CD4-positive, CD25-positive, alpha-beta regulatory T cell (primary cell): ENCODE results near the gene CUL4A. TPM values are rescaled to one million over a fixed set of nuclear protein-coding genes. Genes with fewer than 3 reads are reported as not detected.

Experiments used
- ATAC-seq, 2 donors: fragments of 150-1000 bp; cut with Tn5 transposase; one replicate each; pipeline ENCODE4 v1.10.0; 2021; ENCODE audit warnings: low read depth in 2 of 2, moderate number of reproducible peaks in 2 of 2, moderate library complexity in 1 of 2
- DNase-seq, 3 donors: peaks; one replicate each; pipeline versions ENCODE4 v3.0.0 to v3.0.0-alpha.2; 2012 to 2022; ENCODE audit warnings: mixed read lengths in 1 of 3
- H3K27ac ChIP-seq: one replicate; pipeline ENCODE4 v1.7.0; 2013; ENCODE audit warnings: mild to moderate bottlenecking, low read length; ENCODE audit not compliant: insufficient read depth, poor library complexity, severe bottlenecking
- H3K27me3 ChIP-seq: one replicate; pipeline ENCODE4 v1.7.0; 2013; ENCODE audit warnings: low read length; ENCODE audit not compliant: control insufficient read depth, insufficient read depth
- H3K36me3 ChIP-seq: one replicate; pipeline ENCODE4 v1.7.0; 2013; ENCODE audit warnings: mild to moderate bottlenecking, low read length, moderate library complexity; ENCODE audit not compliant: control insufficient read depth, insufficient read depth
- H3K4me1 ChIP-seq: 2 replicates; pipeline ENCODE4 v1.7.0; 2013; ENCODE audit warnings: mild to moderate bottlenecking, low read length; ENCODE audit not compliant: insufficient read depth, control insufficient read depth, poor library complexity, severe bottlenecking
- H3K4me3 ChIP-seq: one replicate; pipeline ENCODE4 v1.7.0; 2013; ENCODE audit warnings: low read depth, mild to moderate bottlenecking, low read length, moderate library complexity
- H3K9me3 ChIP-seq, 2 experiments: 1 replicate in 1 of 2; 2 replicates in 1 of 2; pipeline ENCODE4 v1.7.0; 2013; ENCODE audit warnings: low read length in 2 of 2, mild to moderate bottlenecking in 1 of 2, moderate library complexity in 1 of 2; ENCODE audit not compliant: control insufficient read depth in 2 of 2
- H3K27ac Mint-ChIP-seq, 3 donors: one replicate each; pipeline ENCODE4 v1.8.0; 2020 to 2022; ENCODE audit warnings: mild to moderate bottlenecking in 3 of 3, mixed read lengths in 3 of 3, moderate library complexity in 2 of 3
- H3K27me3 Mint-ChIP-seq: one replicate; pipeline ENCODE4 v1.8.0; 2022; ENCODE audit warnings: mild to moderate bottlenecking, mixed read lengths
- H3K36me3 Mint-ChIP-seq: one replicate; pipeline ENCODE4 v1.8.0; 2020; ENCODE audit warnings: mixed read lengths
- H3K4me1 Mint-ChIP-seq, 4 donors: one replicate each; pipeline ENCODE4 v1.8.0; 2020 to 2022; ENCODE audit warnings: mixed read lengths in 4 of 4, mild to moderate bottlenecking in 1 of 4
- H3K4me3 Mint-ChIP-seq, 4 donors: one replicate each; pipeline ENCODE4 v1.8.0; 2020 to 2022; ENCODE audit warnings: mild to moderate bottlenecking in 4 of 4, mixed read lengths in 4 of 4, moderate library complexity in 3 of 4
- H3K9me3 Mint-ChIP-seq, 7 donors: one replicate each; pipeline ENCODE4 v1.8.0; 2020 to 2022; ENCODE audit warnings: mixed read lengths in 7 of 7, mild to moderate bottlenecking in 3 of 7, moderate library complexity in 2 of 7
- polyA plus RNA-seq, 4 donors: library from polyadenylated mRNA; unstranded; fragments of 300-500 nt; fragmentation: Illumina TruSeq; gene quantifications; one replicate each; pipeline ENCODE4 v1.2.3, GENCODE V29; 2021
- total RNA-seq: library from RNA; stranded (reverse); gene quantifications from one replicate; pipeline ENCODE4 v1.2.3, GENCODE V29; 2022

CUL4A gene
- total and polyA plus RNA-seq, 5 donors from 2014 or later, result 46.5 to 76.4 (median 53.1) TPM

DNA sequence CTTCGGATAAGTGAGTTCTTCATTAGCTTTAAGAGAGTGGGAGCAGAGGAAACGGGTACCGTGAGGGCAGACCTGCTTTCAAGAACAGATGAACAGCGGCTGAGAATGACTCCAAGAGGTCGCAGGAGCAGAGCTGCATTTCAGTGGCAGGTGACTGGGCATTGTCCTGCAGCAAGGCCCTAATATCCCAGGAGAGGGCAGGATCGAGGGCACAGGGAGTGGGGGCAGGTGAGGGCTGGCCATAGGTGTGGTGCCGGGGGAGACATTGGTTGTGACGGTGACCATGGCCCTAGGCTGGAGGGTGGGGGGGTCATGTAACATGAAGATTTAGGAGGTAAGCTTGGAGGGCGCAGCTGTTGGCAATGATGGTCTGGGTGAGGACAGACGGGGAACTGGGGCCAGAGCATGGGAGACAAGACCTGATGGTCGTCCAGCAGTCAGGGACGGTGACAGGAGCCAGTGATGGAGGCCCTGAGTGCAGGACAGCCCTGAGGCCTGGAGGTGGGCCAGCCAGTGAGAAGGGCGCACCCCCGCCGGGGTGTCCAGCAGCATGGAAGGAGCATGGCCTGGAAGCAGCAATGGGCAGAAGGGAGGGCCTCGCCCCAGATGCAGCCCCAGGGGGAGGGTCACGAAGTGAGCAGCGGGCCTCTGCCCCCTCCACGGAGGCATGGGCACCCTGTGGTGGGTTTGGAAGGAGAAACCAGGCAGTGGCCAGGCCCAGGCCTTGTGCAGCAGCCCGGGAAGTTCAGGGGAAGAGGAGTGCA lies 58.4 kb downstream of the CUL4A start:
- no peak overlapping the region for H3K27ac ChIP-seq
- ATAC-seq (no peak), DNase-seq (no peak)
- H3K4me1 Mint-ChIP-seq, result peaks cover 0 to 4% (median 0%) of the 10 kb centered on the region in 4 donors
- no peak overlapping the region for H3K4me3 Mint-ChIP-seq
- H3K4me1 ChIP-seq, result no peaks in the 10 kb centered on the region
- no peaks in the 10 kb centered on the region for H3K9me3 Mint-ChIP-seq
- no peaks in the 10 kb centered on the region for H3K27me3 ChIP-seq
- no peaks in the 10 kb centered on the region for H3K27me3 Mint-ChIP-seq
- peaks cover 12% of the 10 kb centered on the region for H3K36me3 Mint-ChIP-seq
- H3K27ac Mint-ChIP-seq, result peak overlapping the region in 1 of 3 donors; percentile 76
- no peaks in the 10 kb centered on the region for H3K9me3 ChIP-seq
- no peak overlapping the region for H3K4me3 ChIP-seq
- peaks cover 21% of the 10 kb centered on the region for H3K36me3 ChIP-seq

GRCh38 chr13:113272031-113272430 lies 62.6 kb downstream of the CUL4A start:
- peaks cover 0 to 7% (median 0%) of the 10 kb centered on the region in 4 donors for H3K4me1 Mint-ChIP-seq
- H3K27me3 ChIP-seq, result no peaks in the 10 kb centered on the region
- H3K4me3 Mint-ChIP-seq, result no peak overlapping the region
- no peaks in the 10 kb centered on the region for H3K9me3 Mint-ChIP-seq
- H3K4me1 ChIP-seq, result no peaks in the 10 kb centered on the region
- H3K27me3 Mint-ChIP-seq, result peaks cover 5% of the 10 kb centered on the region
- ATAC-seq, result no peak
- H3K36me3 Mint-ChIP-seq, result peaks cover 13% of the 10 kb centered on the region
- H3K4me3 ChIP-seq, result no peak overlapping the region
- no peak for DNase-seq
- no peaks in the 10 kb centered on the region for H3K9me3 ChIP-seq
- H3K27ac Mint-ChIP-seq, result peak overlapping the region in 1 of 3 donors; percentile 70
- no peaks in the 10 kb centered on the region for H3K36me3 ChIP-seq
- no peak overlapping the region for H3K27ac ChIP-seq

- DNase-seq, result no peak
- no peak overlapping the region for H3K27ac ChIP-seq
- Mint-ChIP-seq H3K36me3 (peaks cover 10% of the 10 kb centered on the region), H3K27me3 (peaks cover 5% of the 10 kb centered on the region), H3K9me3 (no peaks in the 10 kb centered on the region), H3K4me1 (peaks cover 0 to 7% (median 0%) of the 10 kb centered on the region in 4 donors), H3K27ac (no peak overlapping the region), H3K4me3 (no peak overlapping the region)
- no peak for ATAC-seq
- no peaks in the 10 kb centered on the region for H3K27me3 ChIP-seq
- no peaks in the 10 kb centered on the region for H3K36me3 ChIP-seq
- no peak overlapping the region for H3K4me3 ChIP-seq
- no peaks in the 10 kb centered on the region for H3K4me1 ChIP-seq
- no peaks in the 10 kb centered on the region for H3K9me3 ChIP-seq
These were observed 63.3 kb downstream of the CUL4A start for GRCh38 chr13:113272701-113273181.

GRCh38 chr13:113273321-113273720 lies 63.9 kb downstream of the CUL4A start:
- H3K36me3 ChIP-seq, result no peaks in the 10 kb centered on the region

DNA sequence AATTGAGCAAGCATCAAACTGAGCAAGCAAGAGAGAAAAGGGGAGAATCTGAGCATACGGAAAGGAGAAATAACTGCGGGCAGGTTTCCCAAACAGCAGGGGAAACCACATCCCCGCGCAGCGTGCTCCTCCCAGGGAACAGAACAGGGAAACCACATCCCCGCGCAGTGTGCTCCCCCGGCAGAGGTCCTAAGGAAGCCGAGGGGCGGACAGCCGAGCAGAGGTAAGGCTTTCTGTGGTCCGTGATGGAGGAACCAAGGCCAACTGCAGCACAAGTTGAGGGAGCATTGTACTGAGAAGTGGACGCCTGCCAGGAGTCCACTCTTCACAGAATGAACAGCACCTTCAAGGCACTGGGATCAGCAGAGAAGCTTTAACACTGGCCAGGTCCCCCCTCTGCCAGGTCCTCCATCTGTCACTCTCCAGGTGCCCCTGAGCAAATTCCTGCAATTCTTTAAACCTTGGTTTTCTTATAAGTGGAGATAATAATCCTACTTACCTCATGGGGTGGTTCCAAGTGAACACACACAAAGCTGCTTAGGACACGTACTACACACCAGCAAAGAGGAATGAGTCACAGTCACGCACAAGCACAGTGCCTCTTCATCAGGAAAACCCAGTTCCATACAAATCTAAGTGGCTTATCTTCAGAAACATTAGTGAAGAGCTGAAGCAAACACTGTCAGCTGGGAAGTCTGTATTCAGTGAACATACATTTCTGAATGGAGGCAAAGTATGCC lies 64.6 kb downstream of the CUL4A start:
- H3K4me3 ChIP-seq, result no peak overlapping the region
- H3K27ac ChIP-seq, result no peak overlapping the region
- H3K9me3 ChIP-seq, result no peaks in the 10 kb centered on the region
- H3K4me3 Mint-ChIP-seq, result no peak overlapping the region
- ATAC-seq (no peak), DNase-seq (no peak)
- no peak overlapping the region for H3K27ac Mint-ChIP-seq
- peaks cover 8% of the 10 kb centered on the region for H3K27me3 Mint-ChIP-seq
- H3K9me3 Mint-ChIP-seq, result no peaks in the 10 kb centered on the region
- H3K36me3 ChIP-seq, result no peaks in the 10 kb centered on the region
- H3K27me3 ChIP-seq, result peaks cover 4% of the 10 kb centered on the region
- no peaks in the 10 kb centered on the region for H3K4me1 ChIP-seq
- peaks cover 10% of the 10 kb centered on the region for H3K36me3 Mint-ChIP-seq
- peaks cover 0 to 7% (median 0%) of the 10 kb centered on the region in 4 donors for H3K4me1 Mint-ChIP-seq

More at GRCh38 chr13:113273321-113273720, 63.9 kb downstream of the CUL4A start:
- Mint-ChIP-seq H3K9me3 (no peaks in the 10 kb centered on the region), H3K4me3 (no peak overlapping the region), H3K27me3 (peaks cover 5% of the 10 kb centered on the region), H3K4me1 (peaks cover 0 to 7% (median 0%) of the 10 kb centered on the region in 4 donors), H3K27ac (peak overlapping the region in 1 of 3 donors; percentile 70), H3K36me3 (peaks cover 10% of the 10 kb centered on the region)
- H3K4me3 ChIP-seq, result no peak overlapping the region
- H3K27me3 ChIP-seq, result no peaks in the 10 kb centered on the region
- DNase-seq, result no peak
- no peak for ATAC-seq
- H3K4me1 ChIP-seq, result no peaks in the 10 kb centered on the region
- H3K27ac ChIP-seq, result no peak overlapping the region
- H3K9me3 ChIP-seq, result no peaks in the 10 kb centered on the region

GRCh38 chr13:113274721-113275120 lies 65.3 kb downstream of the CUL4A start:
- H3K27me3 ChIP-seq, result peaks cover 4% of the 10 kb centered on the region
- H3K27ac Mint-ChIP-seq, result no peak overlapping the region
- no peak overlapping the region for H3K27ac ChIP-seq
- H3K36me3 ChIP-seq, result no peaks in the 10 kb centered on the region
- peaks cover 0 to 7% (median 0%) of the 10 kb centered on the region in 4 donors for H3K4me1 Mint-ChIP-seq
- ATAC-seq (no peak), DNase-seq (no peak)
- H3K36me3 Mint-ChIP-seq, result peaks cover 10% of the 10 kb centered on the region
- H3K4me1 ChIP-seq, result no peaks in the 10 kb centered on the region
- no peak overlapping the region for H3K4me3 ChIP-seq
- H3K27me3 Mint-ChIP-seq, result peaks cover 8% of the 10 kb centered on the region
- H3K9me3 ChIP-seq, result no peaks in the 10 kb centered on the region
- no peak overlapping the region for H3K4me3 Mint-ChIP-seq
- no peaks in the 10 kb centered on the region for H3K9me3 Mint-ChIP-seq

- Histone ChIP-seq H3K36me3 (no peaks in the 10 kb centered on the region), H3K4me3 (no peak overlapping the region), H3K27ac (no peak overlapping the region), H3K4me1 (no peaks in the 10 kb centered on the region), H3K27me3 (peaks cover 4% of the 10 kb centered on the region), H3K9me3 (no peaks in the 10 kb centered on the region)
- Mint-ChIP-seq H3K9me3 (peaks cover 0 to under 1% (median 0%) of the 10 kb centered on the region in 7 donors), H3K27me3 (peaks cover 8% of the 10 kb centered on the region), H3K4me3 (no peak overlapping the region), H3K36me3 (peaks cover 10% of the 10 kb centered on the region), H3K27ac (no peak overlapping the region), H3K4me1 (peaks cover 0 to 7% (median 0%) of the 10 kb centered on the region in 4 donors)
- ATAC-seq (peak in 1 of 2 donors; percentile 37), DNase-seq (peak in 2 of 3 donors; percentile 29 to 36)
These were observed 66.0 kb downstream of the CUL4A start for GRCh38 chr13:113275387-113275786.
